Stimulated activated CD8-positive, alpha-beta memory T cell treated with anti-CD3 and anti-CD28 coated beads, Interleukin-15, amount 100 ng/mL, for 24 hours (primary cell): ENCODE measurements around the gene SNF8.
"Not testable (repeated sequence)": the region's sequence is repeated elsewhere in the genome, so short reads cannot be mapped to it uniquely, and the experiment has no call there.

Source experiments
- DNase-seq: peaks from one replicate; pipeline ENCODE4 v3.0.0-alpha.2; 2020; ENCODE audit warnings: low read depth

The SNF8 gene, protein sequence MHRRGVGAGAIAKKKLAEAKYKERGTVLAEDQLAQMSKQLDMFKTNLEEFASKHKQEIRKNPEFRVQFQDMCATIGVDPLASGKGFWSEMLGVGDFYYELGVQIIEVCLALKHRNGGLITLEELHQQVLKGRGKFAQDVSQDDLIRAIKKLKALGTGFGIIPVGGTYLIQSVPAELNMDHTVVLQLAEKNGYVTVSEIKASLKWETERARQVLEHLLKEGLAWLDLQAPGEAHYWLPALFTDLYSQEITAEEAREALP

DNA sequence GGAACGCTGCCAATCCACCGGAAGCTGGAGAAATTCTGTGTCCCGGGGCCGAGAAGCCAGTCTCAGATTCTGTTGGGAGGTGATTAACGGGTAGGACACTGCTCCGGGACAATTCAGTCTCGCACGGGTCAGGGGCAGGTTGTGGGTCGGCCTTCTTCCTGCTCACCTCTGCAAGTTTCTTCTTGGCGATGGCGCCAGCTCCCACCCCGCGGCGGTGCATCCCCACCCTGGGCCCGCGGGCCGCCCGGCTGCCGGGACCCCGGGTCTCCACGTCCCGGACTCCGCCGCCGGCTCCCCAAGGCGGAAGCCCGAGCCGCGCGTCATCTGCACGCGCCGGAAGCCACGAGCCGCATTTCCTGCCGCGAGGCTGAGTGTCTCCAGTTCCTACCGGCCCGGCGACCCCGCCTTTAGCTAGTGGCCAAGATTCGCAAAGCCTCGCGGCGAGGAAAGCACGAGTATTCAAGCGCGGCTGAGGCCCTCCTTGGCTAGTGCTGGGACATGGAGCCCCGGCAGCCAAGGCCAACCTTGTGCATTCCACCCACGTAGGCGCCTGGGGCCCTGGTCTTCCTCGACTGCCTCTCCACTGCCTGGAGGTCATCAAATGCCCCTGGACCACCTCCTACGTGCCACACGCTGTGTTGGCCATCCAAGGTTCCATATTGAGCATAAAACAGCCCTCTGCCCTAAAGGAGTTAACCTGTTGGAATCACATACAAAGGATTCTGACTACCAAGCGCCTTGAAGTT, at the start of gene SNF8:
SNF8 (minus strand) TSS at position 328 of the 746 bp plus-strand sequence; CDS start at position 220, 108 bp downstream.
- DNase-seq, result peak; percentile 97

DNA sequence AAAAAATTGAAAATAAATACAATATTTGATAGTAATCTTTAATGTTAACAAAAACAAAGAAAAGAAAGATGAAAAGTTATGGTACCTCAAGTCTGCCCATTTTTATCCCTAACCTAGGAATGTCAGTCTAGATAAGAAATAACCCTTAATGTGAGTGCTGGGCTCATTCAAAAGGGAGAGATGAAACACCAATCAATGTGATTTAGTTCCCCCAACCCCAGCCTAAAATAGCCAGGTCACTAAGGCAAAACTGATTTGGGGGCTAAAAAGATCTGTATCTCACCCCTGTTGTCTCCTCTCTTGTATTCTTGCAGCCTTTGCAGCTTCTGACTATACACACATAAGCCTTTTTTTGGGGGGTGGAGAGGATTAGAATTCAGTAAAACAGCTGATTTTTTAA, 49.3 kb upstream of the SNF8 start:
- no peak for DNase-seq

DNA sequence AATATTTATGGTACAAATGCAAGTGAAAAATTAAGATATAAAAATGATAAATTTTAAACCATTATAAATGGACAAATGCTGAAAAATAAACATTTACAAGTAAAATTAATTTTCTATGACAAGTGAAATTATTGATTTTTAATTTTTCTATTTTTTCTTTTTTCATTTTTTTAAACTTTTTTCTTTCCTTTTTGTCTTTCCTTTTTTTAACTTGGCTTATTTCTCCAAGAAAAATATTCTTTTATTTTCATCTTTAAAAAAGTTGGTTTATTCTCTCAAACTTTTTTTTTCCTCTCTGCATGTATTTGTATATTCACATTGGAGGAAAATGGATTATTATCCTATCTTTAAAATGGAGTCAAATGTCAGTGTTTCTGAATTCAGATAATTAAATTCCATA, 48.7 kb upstream of the SNF8 start:
- no peak for DNase-seq

DNA sequence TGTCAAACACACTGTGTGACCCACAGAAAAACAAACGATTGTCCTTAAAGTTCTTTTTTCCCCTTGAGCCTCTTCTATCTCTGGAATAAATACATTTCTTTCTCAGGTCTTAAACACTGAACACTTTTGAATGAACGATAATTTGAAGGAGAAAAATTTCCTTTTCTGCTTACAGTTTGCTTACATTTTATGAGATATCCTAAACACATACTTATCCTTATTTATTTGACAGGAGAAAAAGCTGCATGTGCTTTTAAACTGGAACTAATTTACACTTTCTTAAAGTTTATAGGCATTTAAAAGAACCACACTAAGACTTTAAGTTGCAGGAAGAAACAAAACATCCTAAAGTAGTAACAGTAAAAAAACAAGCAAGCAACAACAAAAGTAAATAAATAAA, 47.8 kb upstream of the SNF8 start:
- DNase-seq, result no peak

DNA sequence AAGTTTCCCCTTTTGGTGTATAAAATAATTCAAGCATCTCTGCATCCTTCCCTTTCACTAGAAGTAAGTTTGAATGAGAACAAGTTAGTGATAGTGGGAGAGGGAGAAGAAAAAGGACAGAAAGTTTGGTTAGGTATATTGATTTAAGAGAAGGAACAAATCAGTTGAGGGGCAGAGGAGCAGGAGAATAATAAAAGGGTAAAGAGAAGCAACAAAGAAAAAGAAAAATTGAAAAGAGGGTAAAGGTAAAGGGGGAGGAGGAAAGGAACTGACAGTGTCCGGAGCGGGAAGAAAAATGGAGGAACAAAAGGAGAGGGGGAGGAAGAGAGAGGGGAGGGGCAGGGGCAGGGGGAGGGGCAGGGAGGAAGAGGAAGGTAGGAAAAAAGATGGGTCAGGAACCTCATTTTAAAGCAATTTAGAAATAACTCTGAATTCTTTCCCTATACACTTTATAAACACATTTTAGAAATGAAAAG, 46.3 kb upstream of the SNF8 start:
- DNase-seq, result no peak

DNA sequence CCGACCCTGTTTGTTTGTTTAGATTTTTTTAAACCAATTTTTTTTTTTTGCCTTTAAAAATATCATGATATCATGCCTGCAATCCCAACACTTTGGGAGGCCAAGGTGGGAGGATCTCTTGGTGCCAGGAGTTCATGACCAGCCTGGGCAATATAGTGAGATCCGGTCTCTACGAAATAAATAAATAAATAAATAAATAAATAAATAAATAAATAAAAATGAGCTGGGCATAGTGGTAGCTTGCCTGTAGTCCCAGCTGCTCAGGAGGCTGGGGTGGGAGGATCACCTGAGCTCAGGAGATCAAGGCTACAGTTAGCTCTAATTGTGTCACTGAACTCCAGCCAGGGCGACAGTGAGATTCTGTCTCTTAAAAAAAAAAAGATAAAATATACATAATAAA, 44.5 kb upstream of the SNF8 start:
- no peak for DNase-seq

DNA sequence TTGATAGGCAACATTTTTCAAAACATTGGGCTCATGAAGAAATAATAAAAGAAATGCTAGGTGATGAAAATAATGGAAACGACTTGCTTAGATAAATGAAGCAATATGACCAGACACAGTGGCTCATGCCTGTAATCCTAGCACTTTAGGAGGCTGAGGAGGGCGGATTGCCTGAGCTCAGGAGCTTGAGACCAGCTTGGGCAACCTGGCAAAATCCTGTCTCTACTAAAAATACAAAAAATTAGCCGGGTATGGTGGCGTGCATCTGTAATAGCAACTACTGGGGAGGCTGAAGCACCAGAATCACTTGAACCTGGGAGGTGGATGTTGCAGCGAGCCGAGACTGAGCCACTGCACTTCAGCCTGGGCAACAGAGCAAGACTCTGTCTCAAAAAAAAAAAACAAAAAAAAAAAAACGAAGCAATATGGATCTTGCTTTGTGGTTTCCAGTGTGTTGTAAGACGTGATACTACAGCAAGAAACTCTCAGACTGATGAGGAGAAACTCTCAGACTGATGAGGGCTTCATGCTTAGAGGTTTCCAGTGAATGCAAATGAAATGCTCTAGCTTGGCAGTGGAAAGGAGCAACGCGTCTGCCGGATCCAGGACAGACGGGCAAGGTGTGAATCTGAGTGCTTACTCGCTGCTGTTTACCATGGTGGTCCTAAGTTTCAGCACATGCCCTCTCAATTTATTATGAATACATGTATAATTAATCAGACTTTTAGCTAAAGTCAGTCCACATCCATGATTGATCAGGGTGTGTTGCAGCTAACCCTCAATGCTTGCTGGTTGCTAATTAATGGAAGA, 41.0 kb upstream of the SNF8 start:
- no peak for DNase-seq

DNA sequence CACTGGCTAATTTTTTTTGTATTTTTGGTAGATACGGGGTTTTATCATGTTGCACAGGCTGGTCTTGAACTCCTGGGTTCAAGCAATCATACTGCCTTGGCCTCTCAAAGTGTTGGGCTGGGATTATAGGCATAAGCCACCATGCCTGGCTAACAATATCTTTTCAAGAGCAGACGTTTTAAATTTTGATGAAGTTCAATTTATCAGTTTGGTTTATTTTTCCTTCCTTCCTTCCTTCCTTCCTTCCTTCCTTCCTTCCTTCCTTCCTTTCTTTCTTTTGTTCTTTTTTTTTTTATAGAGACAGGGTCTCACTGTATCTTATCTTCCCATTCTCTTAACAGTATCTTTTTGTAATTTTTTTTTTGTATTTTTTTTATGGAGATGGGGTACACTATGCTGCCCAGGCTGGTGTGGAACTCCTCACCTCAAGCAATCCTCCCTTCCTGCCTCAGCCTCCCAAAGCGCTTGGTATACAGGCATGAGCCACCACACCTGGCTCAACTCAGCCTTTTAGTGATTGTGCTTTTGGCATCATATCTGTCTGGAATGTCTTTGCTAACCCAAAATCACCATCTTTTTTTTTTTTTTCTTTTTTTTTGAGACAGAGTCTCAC, 37.4 kb upstream of the SNF8 start:
- DNase-seq, result no peak

DNA sequence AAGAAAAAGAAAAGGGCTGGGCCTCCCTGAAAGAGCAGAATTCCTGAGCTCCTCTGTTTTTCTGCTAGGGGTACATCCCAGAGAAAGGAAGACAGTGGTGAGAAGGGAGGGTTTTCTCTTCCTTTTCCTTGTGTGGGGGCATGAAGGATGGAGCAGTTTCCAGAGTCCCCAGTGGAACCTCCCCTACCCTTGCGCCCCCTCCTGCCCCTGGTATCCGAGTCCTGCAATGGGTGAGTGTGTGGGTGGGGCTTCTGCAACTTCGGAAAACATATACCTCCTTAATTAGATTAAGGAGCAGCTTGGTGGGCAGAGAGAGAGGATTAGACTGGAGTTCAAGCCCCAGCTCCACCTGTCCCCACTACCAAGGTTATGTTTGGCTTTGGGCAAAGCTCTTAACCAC, 29.2 kb upstream of the SNF8 start:
- DNase-seq, result no peak

DNA sequence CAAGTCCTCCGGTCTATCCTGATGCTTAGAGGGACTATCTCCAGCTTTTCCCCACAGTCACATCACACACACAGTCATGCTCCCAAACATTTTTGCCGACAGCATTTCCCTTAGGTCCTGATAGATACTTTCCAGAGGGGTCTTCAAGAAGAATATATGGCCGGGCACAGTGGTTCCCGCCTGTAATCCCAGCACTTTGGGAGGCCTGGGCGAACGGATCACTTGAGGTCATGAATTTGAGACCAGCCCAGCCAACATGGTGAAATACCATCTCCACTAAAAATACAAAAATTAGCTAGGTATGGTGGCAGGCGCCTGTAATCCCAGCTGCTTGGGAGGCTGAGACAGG, 28.1 kb upstream of the SNF8 start:
- DNase-seq, result no peak

DNA sequence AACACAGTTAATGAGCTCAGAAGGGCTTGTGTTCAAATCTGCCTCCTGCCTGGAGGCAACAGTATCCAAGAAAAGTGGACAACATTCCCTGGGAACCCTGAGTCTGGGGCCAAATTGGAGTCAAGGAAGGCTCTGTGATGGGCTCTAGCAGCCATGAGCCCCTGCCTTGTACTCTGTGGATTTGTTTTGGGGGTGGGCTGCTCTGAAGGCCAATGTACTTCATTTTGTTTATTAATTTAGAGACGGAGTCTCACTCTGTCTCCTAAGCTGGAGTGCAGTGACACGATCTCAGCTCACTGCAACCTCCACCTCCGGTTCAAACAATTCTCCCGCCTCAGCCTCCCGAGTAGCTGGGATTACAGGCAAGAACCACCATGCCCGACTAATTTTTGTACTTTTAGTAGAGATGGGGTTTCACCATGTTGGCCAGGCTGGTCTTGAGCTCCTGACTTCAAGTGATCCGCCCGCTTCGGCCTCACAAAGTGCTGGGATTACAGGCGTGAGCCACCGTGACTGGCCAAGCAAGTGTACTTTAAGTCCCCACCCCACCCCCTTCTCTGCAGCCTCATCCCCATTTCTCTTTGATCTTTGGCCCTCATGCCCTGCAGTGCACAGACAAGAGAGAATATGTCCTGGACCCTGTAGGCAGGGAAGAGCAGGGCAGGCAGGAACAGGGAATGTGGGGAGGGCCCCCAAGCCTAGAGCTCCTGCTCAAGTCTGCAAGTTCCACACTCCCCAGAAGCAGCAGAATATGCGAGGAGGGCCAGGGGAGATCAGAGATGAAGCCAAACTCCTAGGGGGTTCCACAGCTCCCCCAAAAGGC, 26.4 kb upstream of the SNF8 start:
- DNase-seq, result no peak

DNA sequence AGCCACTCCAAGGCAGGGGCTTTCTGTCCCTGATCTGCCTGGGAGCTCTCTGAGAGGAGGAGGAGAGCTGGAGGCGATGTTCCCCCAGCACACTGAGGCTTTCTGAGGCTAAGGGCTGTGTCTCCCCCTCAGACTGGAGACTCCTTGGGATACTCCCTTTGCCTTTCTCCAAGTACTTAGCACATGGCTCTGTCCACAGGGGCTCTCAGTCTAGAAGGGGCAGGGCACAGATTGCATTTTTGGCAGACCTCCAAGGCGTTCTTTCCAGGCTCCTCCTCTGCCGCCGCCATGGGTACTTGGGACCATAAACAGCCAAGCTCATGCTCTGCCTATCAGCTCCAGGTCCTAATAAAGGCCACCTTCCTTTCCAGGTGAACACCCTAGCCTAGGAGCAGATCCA, 25.6 kb upstream of the SNF8 start:
- DNase-seq, result no peak

DNA sequence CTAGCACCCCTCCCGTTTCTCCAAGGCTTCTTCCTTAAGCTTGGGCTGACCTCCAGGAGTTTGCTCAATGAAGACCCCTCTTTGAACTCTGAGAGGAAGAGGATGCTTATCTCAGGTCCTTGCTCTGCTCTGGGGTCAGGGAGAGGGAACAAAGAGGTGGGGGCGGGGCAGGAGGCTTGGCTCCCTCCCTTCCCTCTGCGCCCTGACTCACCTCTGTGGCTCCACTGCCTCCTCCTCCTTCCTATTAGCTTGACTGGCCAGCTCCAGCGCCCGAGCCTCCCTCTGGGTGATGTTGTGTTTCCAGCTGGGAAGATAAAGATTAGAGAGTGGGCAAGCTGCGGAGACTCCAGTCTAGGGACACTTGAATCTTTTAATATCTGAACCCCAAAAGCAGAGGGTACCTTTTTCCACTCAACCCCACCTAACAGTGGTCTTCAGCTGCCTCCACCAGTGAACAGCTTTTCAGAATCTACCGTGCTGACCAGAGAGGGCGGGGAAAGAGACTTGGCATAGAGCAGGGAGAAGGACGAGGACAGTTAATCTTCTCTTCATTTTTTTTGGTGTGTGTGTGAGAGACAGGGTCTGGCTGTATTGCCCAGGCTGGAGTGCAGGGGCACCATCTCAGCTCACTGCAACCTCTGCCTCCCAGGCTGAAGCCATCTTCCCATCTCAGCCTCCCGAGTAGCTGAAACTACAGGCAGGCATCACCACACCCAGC, 17.0 kb upstream of the SNF8 start:
- DNase-seq, result no peak

DNA sequence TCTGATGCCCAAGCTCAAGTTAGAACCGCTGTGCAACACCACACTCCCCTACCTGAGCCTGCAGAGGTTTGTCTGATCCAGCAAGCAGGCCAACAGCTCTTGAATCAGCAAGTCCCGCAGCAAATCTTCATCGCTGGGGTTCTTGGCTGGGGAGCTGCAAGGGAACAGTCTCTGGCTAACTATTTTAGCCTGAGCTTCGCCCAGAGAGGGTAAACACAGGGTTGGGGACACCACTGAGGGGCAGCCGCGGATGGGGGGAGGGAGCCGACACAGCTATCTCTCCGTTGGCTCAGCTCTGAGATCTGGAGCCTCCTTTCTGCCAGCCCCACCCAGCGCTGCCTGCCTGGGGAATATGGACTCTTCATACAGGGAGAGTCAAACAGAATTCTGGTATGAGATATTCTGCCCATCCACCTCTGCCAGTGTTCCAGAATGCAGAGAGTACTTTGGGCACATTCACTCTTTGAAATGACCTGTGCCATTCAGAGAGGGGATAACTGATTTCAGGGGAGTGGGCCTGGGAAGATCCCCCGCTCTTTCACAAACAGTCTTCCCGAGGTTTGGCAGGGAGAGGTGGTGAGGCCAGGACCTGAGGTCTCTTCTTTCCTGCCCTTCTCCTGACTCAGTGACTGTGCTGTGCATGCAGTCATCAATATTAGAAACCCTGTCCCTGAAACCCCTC, 16.3 kb upstream of the SNF8 start:
- DNase-seq, result no peak

DNA sequence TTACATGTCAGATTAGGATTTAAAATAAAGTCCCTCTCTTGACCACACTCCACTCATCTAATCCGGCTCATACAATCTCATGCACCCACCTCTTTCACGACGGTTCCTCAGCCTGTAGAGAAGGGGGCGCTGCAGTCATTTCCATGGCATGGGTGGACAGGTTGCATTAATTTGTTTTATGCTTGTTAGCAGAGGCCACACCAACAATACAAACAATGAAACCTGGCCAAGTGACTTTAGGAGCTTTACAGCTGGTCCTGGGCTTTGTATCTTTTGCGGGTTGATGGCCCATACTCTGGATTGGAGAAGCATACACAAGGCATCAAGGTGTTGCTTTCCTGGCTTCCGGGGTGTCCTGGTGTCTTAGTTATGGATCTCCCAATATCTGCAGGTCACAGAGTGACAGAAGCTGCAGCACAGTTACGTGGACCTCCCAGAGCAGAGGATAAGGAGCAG, 9.7 kb upstream of the SNF8 start:
- DNase-seq, result no peak

DNA sequence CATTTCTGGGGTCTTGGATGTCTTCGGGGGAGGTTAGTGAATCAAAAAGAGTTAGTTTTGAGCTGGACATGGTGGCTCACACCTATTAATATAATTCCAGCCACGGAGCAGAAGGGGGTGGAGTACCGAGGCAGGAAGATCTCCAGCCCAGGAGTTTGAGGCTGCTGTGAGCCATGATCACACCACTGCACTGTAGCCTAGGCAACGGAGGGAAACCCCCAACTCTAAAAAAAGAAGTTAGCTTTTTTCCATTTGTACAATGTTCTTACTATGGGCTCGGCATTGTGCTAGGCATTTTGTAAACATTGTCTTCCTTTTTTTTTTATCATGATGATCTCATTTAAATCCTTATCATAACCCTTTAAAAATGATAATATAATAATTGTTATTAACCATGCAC, 8.3 kb upstream of the SNF8 start:
- no peak for DNase-seq

DNA sequence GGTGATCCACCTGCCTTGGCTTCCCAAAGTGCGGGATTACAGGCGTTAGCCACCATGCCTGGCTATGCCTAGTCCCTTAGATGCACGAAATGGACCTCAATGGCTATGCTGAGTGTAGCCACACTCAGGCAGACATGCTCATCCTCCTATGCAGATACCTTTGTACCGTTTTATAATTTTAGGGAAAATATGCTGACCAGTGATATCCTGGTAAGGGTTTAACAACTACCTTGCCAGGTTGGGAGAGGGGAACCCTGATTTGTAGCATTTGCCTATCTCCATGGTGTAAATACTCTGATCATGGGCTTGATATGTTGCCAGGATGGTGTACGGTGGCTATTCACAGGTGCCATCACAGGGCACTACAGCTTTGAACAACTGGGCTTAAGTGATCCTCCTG, 6.9 kb upstream of the SNF8 start:
- no peak for DNase-seq

DNA sequence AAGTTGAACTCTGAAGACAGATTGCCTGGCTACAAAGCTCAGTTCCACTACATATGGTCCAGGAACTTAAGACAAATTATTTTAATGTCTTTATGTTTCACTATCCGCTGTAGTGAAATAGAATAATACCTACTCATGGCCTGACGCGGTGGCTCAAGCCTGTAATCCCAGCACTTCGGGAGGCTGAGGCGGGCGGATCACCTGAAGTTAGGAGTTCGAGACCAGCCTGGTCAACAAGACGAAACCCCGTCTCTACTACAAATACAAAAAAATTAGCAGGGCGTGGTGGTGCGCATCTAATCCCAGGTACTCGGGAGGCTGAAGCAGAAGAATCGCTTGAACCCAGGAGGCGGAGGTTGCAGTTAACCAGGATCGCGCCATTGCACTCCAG, 614 bp upstream of the SNF8 start:
- DNase-seq, result not testable (repeated sequence)

DNA sequence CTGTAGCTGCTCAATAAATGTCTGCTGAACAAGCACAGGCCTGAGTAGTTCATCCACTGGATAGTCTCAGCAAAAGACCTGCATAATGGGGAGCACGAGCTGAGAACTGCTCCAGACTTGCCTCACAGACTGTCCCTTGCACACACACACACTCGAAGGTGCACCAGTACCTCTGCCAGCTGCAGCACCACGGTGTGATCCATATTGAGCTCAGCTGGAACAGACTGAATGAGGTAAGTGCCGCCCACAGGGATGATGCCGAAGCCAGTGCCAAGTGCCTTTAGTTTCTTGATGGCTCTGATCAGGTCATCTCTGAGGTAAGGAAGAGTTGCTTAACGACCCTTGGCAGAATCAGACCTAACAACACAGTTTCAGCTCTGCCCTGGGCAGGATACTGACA, 11.6 kb downstream of the SNF8 start:
- no peak for DNase-seq

DNA sequence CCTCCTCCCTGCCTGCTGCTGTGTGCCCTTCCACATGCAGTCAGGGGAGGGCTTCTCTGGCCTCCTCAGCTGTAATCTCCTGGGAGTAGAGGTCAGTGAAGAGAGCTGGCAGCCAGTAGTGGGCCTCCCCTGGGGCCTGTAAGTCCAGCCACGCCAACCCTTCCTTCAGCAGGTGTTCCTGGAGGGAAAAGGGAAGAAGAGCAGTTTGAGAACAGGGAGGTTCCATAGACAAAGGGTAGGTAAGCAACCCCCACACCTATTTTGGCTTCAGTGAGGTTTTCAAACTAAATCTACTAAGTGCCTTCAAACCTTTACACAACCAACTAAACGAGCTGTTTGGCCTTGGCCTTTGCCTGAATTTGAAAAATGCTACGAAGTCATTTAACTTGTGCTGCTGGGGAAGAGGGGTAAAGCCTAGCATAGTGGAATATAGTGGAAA, 14.2 kb downstream of the SNF8 start:
- DNase-seq, result no peak
